Loucy (cell line): ENCODE measurements around the gene STARD10.

ENCODE experiments used
- CTCF ChIP-seq: fragments of 200-600 bp; sonication (generic); conservative IDR thresholded peaks from 2 replicates; pipeline ENCODE4 v1.5.1; 2014; ENCODE audit warnings: mild to moderate bottlenecking, antibody characterized with exemption, low read length
- EZH2phosphoT487 ChIP-seq: fragments of 200-600 bp; IDR thresholded peaks from 2 replicates; pipeline ENCODE4 v1.6.1; 2018; ENCODE audit warnings: antibody characterized with exemption, mild to moderate bottlenecking, moderate library complexity, borderline replicate concordance

- TF ChIP-seq CTCF (no peak), EZH2phosphoT487 (no peak)
These were observed 49.4 kb downstream of the STARD10 start for GRCh38 chr11:72744474-72744873.
